ENCODE results near the gene MYH9.
A peak's percentile ranks its signal among the peaks of the same experiment; 100 is the strongest.
"Not testable (repeated sequence)": the region's sequence is repeated elsewhere in the genome, so short reads cannot be mapped to it uniquely, and the experiment has no call there.

The MYH9 gene

GRCh38 chr22:36387959-36388726 is at the start of gene MYH9:
TSS of gene MYH9 (minus strand) at chr22:36387967. CDS start at chr22:36349236, 38,731 bp downstream.
- DNase-seq: peak; percentile 96

- DNase-seq: no peak
Measured at GRCh38 chr22:36435516-36436415, 48.0 kb upstream of the MYH9 start.

DNA sequence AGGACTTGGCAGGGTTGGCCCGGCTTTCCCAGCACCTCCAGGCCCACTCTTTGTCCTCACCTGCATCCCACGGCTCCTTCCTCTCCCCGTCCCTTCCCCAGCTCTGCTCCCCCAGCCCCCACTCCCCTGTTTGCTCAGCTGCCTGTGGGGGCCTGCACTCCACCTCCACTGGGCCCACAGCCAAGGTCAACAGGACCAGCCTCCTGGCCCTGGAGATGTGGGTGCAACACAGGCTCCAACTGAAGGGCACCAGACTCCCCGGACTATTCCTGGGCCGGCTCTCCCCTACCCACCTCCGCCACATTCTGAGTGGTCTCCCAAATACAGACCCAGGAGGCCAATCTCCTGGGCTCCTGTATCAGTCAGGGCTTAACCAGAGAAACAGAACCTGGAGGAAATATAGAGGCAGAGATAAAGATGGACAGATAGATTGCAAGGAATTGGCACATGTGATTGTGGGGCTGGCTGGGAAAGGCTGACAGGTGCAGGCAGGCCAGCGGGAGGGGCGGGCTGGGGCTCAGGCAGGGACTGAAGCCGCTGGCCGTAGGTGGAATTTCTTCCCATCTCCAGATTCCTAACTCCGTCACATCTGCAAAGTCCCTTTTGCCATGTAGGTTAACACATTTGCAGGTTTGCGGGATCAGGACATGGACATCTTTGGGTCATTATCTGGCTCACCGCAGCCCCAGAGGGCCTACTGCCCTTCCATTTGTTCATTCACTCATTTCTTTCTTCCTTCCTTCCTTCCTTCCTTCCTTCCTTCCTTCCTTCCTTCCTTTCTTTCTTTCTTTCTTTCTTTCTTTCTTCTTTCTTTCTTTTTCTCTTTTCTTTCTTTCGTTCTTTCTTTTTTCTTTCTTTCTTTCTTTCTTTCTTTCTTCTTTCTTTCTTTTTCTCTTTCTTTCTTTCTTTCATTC is 45.8 kb upstream of the MYH9 start:
- DNase-seq: peak; percentile 93

- DNase-seq: no peak
Measured at GRCh38 chr22:36432592-36433317, 45.0 kb upstream of the MYH9 start.

- no peak for DNase-seq
Measured at GRCh38 chr22:36431977-36432376, 44.2 kb upstream of the MYH9 start.

DNA sequence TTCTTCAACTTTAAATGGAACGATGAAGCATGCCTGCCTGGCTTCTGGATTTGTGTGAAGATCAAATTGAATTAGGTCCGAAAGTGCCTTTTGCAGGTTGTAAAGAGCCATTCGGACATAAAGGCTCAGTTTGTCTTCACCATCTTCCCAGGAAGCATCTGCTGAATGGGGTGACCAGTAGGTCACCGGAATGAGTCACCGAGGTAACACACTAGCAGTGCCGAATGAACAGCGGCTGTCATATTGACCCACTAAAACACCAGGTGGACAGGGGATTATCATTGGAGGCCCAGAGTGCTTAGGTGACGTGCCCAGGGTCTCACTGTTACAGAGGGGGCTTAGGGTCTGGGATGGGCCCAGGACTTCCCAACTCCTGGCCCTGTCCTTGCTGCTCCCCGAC is 43.1 kb upstream of the MYH9 start:
- DNase-seq: no peak

DNA sequence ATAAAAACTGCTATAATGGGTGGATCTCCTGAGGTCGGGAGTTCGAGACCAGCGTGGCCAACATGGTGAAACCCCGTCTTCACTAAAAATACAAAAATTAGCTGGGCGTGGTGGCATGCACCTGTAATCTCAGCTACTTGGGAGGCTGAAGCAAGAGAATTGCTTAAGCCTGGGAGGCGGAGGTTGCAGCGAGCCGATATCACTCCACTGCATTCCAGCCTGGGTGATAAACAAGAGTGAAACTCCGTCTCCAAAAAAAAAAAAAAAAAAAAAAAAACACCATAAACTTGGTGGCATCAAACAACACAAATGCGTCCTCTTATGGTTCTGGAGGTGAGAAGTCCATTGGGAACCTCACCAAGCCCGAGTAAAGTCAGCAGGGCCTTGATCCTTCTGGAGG is 40.2 kb upstream of the MYH9 start:
- not testable (repeated sequence) for DNase-seq

DNA sequence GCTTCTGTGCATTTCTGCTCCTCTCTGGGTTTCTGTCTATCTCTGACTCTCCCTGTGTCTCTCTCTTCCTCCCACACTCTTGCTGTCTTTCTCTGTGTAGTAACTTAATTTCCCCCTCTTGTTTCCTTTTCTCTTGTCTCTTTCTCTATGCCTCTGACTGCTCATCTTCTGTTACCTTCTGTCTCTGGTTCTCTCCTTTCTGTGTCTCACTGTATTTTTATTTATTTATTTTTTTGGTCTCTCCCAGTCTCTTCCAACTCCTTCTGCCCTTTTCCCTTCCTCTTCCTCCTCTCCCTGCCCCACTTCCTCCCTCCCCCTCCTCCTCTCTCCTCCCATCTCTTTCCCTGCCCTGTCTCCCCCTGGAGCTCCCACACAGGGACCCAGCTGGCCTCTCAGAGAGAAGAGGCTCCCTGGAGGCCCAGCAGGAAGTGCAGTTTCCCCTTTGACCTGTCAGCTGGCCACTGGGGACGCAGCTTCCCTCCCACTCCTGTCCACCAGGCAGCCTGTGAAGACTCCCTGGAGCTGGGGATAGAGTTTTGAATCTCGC is 38.3 kb upstream of the MYH9 start:
- DNase-seq: no peak

DNA sequence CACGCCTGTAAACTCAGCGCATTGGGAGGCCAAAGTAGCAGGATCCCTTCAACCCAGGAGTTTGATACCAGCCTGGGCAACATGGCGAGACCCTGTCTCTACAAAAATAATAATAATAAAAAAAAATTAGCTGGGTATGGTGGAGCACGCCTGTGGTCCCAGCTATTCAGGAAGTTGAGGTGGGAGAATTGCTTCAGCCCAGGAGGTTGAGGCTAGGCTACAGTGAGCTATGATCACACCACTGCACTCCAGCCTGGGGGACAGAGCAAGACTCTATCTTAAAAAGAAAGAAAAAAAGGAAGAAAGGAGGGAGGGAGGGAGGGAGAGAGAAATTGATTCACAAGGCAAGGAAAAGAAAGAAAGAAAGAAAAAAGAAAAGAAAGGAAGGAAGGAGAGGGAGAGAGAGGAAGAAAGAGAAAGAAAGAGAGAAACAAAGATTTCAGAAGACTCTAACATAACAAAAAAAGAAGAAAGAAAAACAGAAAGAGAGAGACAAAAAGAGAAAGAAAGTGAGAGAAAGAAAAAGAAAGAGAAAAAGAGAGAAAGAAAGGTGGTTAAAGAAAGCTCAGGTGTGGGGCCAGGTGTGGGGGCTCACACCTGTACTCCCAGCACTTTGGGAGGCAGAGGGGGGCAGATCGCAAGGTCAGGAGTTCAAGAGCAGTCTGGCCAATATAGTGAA is 37.3 kb upstream of the MYH9 start:
- DNase-seq: no peak

DNA sequence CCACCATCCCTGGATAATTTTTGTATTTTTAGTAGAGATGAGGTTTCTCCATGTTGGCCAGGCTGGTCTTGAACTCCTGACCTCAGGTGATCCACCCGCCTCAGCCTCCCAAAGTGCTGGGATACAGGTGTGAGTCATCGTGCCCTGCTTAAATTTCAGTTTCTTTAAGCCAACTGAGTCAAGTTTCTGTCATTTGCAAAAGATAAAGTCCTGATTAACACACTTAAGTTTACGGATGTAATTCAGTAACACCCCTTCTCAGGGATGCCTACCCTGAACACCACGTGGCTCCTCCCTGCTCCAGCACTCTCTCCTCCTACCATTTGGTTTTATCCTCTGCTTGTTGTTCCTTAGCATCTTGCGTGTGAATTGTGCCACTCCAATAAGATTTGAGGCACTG is 36.7 kb upstream of the MYH9 start:
- DNase-seq: not testable (repeated sequence)

DNA sequence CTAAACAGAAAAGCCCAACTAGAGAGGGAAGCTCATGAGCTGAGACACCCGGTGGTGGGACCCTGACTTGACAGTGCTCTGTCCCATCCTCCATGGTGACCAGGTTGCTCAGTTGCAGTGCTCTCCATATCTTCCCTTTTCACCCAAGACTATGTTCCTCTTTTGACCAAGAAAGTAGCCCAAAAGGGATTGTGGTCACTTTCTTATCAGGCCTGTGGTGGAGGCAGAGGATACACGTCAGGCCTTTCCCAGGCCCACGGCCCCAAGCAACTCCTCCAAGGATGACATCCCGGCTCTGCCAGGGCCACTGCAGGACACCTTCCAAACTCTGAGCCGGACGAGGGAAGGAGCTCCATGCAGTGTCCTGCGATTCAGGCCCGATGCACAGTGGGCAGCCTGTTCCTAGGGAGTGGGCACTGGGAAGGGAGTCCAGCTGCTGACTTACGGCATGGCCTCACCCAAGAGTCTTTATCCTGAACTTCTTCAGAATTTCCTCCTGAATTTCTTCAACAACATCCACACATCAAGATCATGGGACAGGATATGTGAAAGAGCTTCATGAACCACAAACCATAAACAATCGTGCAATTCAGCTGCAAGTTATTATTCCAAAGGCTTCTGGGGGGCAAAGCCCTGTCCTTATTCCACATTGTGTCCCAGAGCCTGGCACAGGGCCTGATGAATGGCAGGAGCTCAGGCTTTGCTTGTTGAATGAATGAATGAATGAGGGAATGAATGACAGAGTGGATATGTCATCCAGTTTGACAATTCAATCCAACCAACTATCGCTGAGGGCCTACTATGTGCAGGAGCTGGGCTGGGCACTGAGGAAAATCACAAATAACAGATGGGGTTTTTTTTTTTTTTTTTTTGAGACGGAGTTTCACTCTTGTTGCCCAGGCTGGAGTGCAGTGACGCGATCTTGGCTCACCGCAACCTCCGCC is 36.0 kb upstream of the MYH9 start:
- DNase-seq: no peak

DNA sequence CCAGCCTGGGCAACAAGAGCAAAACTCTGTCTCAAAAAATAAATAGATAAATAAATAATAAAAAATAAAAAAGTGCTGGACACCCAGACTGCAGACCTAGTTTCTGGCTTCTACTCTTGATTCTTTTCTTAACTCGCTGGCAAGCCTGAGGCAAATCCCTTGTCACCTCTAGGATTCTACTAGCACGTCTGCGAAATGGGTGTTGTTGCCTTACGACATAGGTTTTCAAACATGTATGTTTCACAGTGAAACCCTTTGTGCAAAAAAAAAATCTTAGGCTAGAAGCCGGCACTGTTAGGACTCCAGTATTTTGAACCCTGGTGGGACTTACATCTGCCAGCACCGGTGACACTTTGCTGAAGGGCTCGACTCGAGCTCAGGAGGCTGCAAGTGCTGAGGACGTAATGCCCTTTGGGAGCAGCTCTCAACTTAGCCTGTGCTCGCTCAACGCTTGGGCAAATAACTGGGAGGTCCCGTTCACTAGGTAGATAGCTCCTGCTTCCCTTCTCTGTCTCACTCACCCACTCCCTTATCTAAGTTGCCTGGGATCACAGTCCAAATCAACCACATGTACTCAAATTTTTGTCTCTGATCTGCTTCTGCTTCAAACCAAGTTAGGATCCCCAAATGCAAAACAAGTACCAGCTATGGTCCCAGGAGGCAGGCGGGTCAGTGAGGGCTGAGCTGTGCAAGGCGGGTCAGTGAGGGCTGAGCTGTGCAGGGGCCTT is 34.7 kb upstream of the MYH9 start:
- DNase-seq: no peak

DNA sequence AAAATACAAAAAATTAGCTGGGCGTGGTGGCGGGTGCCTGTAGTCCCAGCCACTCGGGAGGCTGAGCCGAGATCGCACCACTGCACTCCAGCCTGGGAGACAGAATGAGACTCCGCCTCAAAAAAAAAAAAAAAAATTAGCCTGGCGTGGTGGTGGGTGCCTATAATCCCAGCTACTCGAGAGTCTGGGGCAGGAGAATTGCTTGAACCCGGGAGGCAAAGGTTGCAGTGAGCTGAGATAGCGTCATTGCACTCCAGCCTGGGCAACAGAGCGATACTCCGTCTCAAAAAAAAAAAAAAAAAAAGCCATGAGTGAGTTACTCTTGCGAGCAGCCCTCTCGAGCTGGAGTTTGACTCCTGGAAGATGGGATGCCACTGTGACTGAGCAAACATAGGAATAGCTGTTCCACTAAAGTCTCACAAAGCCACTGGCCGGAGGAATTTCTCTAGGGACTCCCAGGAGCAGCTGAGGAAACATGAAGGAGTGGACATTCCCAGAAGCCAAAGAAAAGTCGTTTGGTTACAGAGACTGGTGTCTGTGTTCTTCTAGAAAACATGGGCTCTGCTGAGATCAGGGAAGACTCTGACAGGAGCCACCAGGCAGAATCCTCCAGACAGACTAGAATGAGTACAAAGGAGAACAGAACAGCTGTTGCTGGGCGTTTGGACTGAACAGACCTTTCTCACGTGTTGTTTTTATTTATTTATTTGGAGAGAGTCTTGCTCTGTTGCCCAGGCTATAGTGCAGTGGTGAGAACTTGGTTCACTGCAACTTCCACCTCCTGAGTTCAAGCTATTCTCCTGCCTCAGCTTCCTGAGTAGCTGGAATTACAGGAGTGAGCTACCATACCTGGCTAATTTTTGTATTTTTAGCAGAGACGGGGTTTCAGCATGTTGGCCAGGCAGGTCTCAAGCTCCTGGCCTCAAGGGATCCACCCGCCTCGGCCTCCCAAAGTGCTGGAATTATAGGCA is 32.4 kb upstream of the MYH9 start:
- no peak for DNase-seq

GRCh38 chr22:36419177-36419911 is 31.6 kb upstream of the MYH9 start:
- DNase-seq: no peak

DNA sequence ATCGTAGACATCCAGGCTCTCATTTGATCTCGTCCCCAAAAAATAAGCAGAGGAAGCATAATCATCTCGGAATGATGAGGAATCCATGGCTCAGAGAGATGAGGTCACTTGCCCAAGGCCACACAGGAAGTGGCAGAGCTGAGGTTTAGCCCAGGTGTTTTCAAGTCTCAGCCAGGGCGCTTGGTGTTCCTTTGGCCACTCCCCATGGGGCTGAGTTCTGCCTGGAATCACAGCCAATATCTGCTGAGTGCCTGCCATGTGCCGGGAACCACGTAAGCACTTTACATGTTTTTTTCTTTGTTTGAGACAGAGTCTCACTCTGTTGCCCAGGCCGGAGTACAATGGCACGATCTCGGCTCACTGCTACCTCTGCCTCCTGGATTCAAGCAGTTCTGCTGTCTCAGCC is 29.5 kb upstream of the MYH9 start:
- DNase-seq: no peak

DNA sequence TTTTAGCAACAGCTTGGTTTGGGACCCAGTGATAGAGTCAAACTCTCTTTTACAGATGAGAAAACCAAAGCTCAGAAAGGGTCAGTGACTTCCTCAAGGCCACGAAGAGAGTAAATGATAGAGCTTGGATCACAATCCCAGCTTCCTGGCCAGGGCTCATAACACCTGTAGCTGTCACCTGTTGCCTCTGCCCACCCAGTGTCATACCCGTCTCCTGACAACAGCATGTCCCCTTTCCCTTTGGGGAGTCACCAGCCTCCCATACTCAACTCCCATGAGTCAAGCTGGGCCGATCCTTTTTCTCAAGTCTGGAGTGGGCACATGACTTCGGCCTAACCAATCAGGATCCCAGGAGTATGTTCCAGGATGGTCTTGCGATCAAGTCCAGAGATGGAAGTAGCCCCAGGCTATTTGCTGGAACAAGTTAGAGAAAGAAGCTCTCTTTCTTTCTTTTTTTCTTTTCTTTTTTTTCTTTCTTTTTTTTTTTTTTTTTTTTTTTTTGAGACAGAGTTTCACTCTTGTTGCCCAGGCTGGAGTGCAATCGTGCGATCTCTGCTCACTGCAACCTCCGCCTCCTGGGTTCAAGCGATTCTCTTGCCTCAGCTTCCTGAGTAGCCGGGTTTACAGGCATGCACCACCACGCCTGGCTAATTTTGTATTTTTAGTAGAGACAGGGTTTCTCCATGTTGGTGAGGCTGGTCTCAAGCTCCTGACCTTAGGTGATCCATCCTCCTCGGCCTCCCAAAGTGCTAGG is 27.8 kb upstream of the MYH9 start:
- no peak for DNase-seq
